ENCODE results near the gene ATL3.
"Not testable (repeated sequence)": the region's sequence is repeated elsewhere in the genome, so short reads cannot be mapped to it uniquely, and the experiment has no call there.

Gene ATL3

DNA sequence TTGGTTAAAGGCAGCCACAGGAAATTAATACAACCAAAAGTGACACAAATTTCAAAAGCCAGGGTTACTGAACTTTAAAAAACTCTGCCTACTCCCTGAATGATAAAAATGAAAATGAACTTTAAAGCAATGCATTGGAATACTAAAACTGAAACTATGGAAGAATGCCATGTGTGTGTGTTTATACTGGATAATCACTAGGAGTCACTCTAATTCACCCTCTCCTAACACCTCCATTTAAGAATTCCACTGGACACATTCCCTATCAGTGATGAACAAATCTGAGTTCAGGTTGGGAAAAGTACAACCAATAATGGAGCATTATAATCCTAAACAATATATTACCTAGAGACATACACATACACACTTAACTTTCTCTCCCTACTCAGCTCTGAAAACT, 29.4 kb downstream of the ATL3 start:
- no peak overlapping the region for H3K4me3 ChIP-seq (ENCODE audit: low read depth in 1 of 2, low read length in 2 of 2)
- H3K4me1 ChIP-seq (ENCODE audit: insufficient read depth, low read length): no peaks in the 10 kb centered on the region
- H3K36me3 ChIP-seq (ENCODE audit: insufficient read depth, low read length): peaks cover 28% of the 10 kb centered on the region
- H3K9ac ChIP-seq (ENCODE audit: low read length): no peak overlapping the region
- H3K9me3 ChIP-seq (ENCODE audit: low read length): no peaks in the 10 kb centered on the region
- no peaks in the 10 kb centered on the region for H3K27me3 ChIP-seq (ENCODE audit: control insufficient read depth in 1 of 2, insufficient read depth in 2 of 2, low read length in 2 of 2)
- H3K27ac ChIP-seq (ENCODE audit: low read depth, low read length): no peak overlapping the region

DNA sequence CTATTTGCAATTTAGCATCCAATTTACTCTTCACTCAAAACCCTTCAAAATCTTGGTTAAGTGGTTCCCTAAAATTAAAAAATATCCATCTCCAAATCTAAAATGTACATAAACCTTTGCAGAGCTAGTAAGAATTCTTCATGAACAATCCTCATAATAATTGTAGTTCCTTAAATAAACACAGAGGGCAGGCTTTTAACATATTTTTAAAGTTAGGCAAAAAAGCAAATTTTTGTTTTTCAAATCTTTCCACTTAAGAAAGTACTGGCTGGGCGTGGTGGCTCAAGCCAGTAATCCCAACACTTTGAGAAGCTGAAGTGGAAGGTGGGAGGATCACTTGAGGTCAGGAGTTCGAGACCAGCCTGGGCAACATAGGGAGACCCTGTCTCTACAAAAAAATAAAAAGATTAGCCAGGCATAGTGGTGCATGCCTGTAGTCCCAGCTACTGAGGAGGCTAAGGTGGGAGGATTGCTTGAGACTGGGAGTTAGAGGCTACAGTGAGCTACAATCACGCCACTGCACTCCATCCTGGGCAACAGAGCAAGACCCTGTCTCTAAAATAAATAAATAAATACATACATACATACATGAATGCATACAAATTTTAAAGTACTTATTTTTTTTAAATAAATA, 31.9 kb downstream of the ATL3 start:
- H3K36me3 ChIP-seq (ENCODE audit: insufficient read depth, low read length): peaks cover 32% of the 10 kb centered on the region
- H3K9ac ChIP-seq (ENCODE audit: low read length): no peak overlapping the region
- no peaks in the 10 kb centered on the region for H3K9me3 ChIP-seq (ENCODE audit: low read length)
- H3K27me3 ChIP-seq (ENCODE audit: control insufficient read depth in 1 of 2, insufficient read depth in 2 of 2, low read length in 2 of 2): no peaks in the 10 kb centered on the region
- no peaks in the 10 kb centered on the region for H3K4me1 ChIP-seq (ENCODE audit: insufficient read depth, low read length)
- H3K4me3 ChIP-seq (ENCODE audit: low read depth in 1 of 2, low read length in 2 of 2): no peak overlapping the region
- H3K27ac ChIP-seq (ENCODE audit: low read depth, low read length): no peak overlapping the region

- H3K9ac ChIP-seq (ENCODE audit: low read length); H3K9me3 ChIP-seq (ENCODE audit: low read length); H3K4me1 ChIP-seq (ENCODE audit: insufficient read depth, low read length); H3K4me3 ChIP-seq (ENCODE audit: low read depth in 1 of 2, low read length in 2 of 2); H3K27me3 ChIP-seq (ENCODE audit: control insufficient read depth in 1 of 2, insufficient read depth in 2 of 2, low read length in 2 of 2); H3K27ac ChIP-seq (ENCODE audit: low read depth, low read length): not testable (repeated sequence)
- H3K36me3 ChIP-seq (ENCODE audit: insufficient read depth, low read length): peaks cover 31% of the 10 kb centered on the region
Measured at GRCh38 chr11:63638436-63638835, 32.7 kb downstream of the ATL3 start.

DNA sequence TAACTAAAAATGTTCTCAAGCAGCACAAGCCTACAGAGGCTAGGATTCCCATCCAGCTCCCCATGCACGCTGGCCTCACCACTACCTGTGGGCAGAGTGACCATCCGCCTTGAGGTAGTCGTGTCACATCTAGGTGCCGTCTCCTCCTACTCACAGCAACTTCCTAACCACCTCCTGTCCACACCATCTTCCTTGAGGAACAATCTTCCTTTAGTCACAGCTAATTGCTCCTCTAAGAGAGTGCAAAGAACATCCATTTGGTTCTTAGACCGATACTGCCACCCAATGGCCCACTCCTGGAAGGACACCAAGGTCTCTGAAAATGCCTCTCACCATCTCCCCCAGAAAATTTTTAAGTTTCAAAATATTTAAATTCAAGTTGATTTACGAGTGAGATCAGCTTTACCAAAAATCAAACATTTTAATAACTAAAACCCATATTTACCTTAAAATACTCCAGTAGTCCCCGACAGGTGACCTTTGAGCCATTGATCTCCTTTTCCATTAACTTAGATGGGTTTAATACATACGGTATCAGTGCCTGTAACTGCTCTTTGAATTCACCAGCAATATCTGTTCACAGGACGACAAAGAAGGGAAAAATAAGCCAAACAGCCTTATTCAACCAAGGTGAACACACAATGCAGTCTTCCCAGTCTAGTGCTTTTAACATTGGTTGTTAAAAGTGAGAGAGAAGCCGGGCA, 35.3 kb downstream of the ATL3 start:
- Histone ChIP-seq H3K4me1 (ENCODE audit: insufficient read depth, low read length) (no peaks in the 10 kb centered on the region), H3K9ac (ENCODE audit: low read length) (no peak overlapping the region), H3K36me3 (ENCODE audit: insufficient read depth, low read length) (peaks cover 30% of the 10 kb centered on the region)

DNA sequence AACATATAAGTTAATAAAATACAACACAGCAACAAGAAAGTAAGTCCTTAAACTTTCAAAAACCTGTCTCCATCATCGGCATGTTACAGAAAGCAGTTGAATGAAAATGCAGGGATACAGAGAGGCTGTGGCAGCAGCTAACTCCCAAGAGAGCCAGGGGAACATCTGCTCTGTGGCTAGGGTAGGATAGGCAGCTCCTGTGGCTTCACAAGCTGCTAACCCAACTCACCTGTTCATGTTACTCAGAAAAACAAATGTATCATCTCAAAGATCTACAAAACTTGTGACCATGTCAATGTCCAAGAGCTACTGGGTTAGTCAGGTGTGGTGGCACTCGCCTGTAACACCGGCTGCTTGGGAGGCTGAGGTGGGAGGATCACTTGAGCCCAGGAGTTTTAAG, 41.8 kb downstream of the ATL3 start:
- H3K9me3 ChIP-seq (ENCODE audit: low read length): no peaks in the 10 kb centered on the region
- H3K27ac ChIP-seq (ENCODE audit: low read depth, low read length): no peak overlapping the region
- no peaks in the 10 kb centered on the region for H3K27me3 ChIP-seq (ENCODE audit: control insufficient read depth in 1 of 2, insufficient read depth in 2 of 2, low read length in 2 of 2)
- peaks cover 42% of the 10 kb centered on the region for H3K36me3 ChIP-seq (ENCODE audit: insufficient read depth, low read length)
- no peaks in the 10 kb centered on the region for H3K4me1 ChIP-seq (ENCODE audit: insufficient read depth, low read length)
- no peak overlapping the region for H3K9ac ChIP-seq (ENCODE audit: low read length)
- H3K4me3 ChIP-seq (ENCODE audit: low read depth in 1 of 2, low read length in 2 of 2): no peak overlapping the region

More for the DNA sequence above, 35.3 kb downstream of the ATL3 start:
- Histone ChIP-seq H3K4me3 (ENCODE audit: low read depth in 1 of 2, low read length in 2 of 2) (no peak overlapping the region), H3K27ac (ENCODE audit: low read depth, low read length) (no peak overlapping the region), H3K9me3 (ENCODE audit: low read length) (no peaks in the 10 kb centered on the region), H3K27me3 (ENCODE audit: control insufficient read depth in 1 of 2, insufficient read depth in 2 of 2, low read length in 2 of 2) (no peaks in the 10 kb centered on the region)

GRCh38 chr11:63623513-63624140, 47.5 kb downstream of the ATL3 start:
- Histone ChIP-seq H3K27me3 (ENCODE audit: control insufficient read depth in 1 of 2, insufficient read depth in 2 of 2, low read length in 2 of 2) (no peaks in the 10 kb centered on the region), H3K4me3 (ENCODE audit: low read depth in 1 of 2, low read length in 2 of 2) (no peak overlapping the region), H3K36me3 (ENCODE audit: insufficient read depth, low read length) (peaks cover 10% of the 10 kb centered on the region), H3K27ac (ENCODE audit: low read depth, low read length) (no peak overlapping the region), H3K9me3 (ENCODE audit: low read length) (no peaks in the 10 kb centered on the region), H3K4me1 (ENCODE audit: insufficient read depth, low read length) (no peaks in the 10 kb centered on the region), H3K9ac (ENCODE audit: low read length) (no peak overlapping the region)

- Histone ChIP-seq H3K9ac (ENCODE audit: low read length) (no peak overlapping the region), H3K4me1 (ENCODE audit: insufficient read depth, low read length) (no peaks in the 10 kb centered on the region), H3K27me3 (ENCODE audit: control insufficient read depth in 1 of 2, insufficient read depth in 2 of 2, low read length in 2 of 2) (no peaks in the 10 kb centered on the region), H3K36me3 (ENCODE audit: insufficient read depth, low read length) (no peaks in the 10 kb centered on the region), H3K9me3 (ENCODE audit: low read length) (no peaks in the 10 kb centered on the region), H3K27ac (ENCODE audit: low read depth, low read length) (no peak overlapping the region), H3K4me3 (ENCODE audit: low read depth in 1 of 2, low read length in 2 of 2) (no peak overlapping the region)
Measured at GRCh38 chr11:63622323-63622722, 48.9 kb downstream of the ATL3 start.

GRCh38 chr11:63621071-63621470, 50.1 kb downstream of the ATL3 start:
- no peaks in the 10 kb centered on the region for H3K9me3 ChIP-seq (ENCODE audit: low read length)
- H3K9ac ChIP-seq (ENCODE audit: low read length): no peak overlapping the region
- no peaks in the 10 kb centered on the region for H3K4me1 ChIP-seq (ENCODE audit: insufficient read depth, low read length)
- H3K36me3 ChIP-seq (ENCODE audit: insufficient read depth, low read length): no peaks in the 10 kb centered on the region
- no peaks in the 10 kb centered on the region for H3K27me3 ChIP-seq (ENCODE audit: control insufficient read depth in 1 of 2, insufficient read depth in 2 of 2, low read length in 2 of 2)
- no peak overlapping the region for H3K27ac ChIP-seq (ENCODE audit: low read depth, low read length)
- H3K4me3 ChIP-seq (ENCODE audit: low read depth in 1 of 2, low read length in 2 of 2): no peak overlapping the region

- H3K36me3 ChIP-seq (ENCODE audit: insufficient read depth, low read length): no peaks in the 10 kb centered on the region
- no peaks in the 10 kb centered on the region for H3K9me3 ChIP-seq (ENCODE audit: low read length)
- no peaks in the 10 kb centered on the region for H3K27me3 ChIP-seq (ENCODE audit: control insufficient read depth in 1 of 2, insufficient read depth in 2 of 2, low read length in 2 of 2)
- H3K9ac ChIP-seq (ENCODE audit: low read length): no peak overlapping the region
- H3K4me1 ChIP-seq (ENCODE audit: insufficient read depth, low read length): no peaks in the 10 kb centered on the region
- no peak overlapping the region for H3K27ac ChIP-seq (ENCODE audit: low read depth, low read length)
- H3K4me3 ChIP-seq (ENCODE audit: low read depth in 1 of 2, low read length in 2 of 2): no peak overlapping the region
Measured at GRCh38 chr11:63619967-63620366, 51.2 kb downstream of the ATL3 start.

DNA sequence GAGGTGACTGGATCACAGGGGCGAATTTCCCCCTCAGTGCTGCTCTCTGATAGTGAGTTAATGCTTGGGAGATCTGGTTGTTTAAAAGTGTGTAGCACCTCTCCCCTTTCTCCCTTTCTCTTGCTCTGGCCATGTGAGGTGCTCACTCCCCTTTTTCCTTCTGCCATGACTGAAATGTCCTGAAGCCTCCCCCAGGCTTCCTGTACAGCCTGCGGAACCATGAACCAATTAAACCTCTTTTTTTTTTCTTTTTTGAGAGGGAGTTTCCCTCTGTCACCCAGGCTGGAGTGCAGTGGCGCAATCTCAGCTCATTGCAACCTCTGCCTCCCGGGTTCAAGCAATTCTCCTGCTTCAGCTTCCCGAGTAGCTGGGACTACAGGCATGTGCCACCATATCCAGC, 53.5 kb downstream of the ATL3 start:
- H3K9ac ChIP-seq (ENCODE audit: low read length); H3K4me1 ChIP-seq (ENCODE audit: insufficient read depth, low read length); H3K27me3 ChIP-seq (ENCODE audit: control insufficient read depth in 1 of 2, insufficient read depth in 2 of 2, low read length in 2 of 2); H3K27ac ChIP-seq (ENCODE audit: low read depth, low read length); H3K4me3 ChIP-seq (ENCODE audit: low read depth in 1 of 2, low read length in 2 of 2); H3K9me3 ChIP-seq (ENCODE audit: low read length); H3K36me3 ChIP-seq (ENCODE audit: insufficient read depth, low read length): not testable (repeated sequence)

- Histone ChIP-seq H3K4me1 (ENCODE audit: insufficient read depth, low read length) (peaks cover 6% of the 10 kb centered on the region), H3K36me3 (ENCODE audit: insufficient read depth, low read length) (no peaks in the 10 kb centered on the region), H3K27me3 (ENCODE audit: control insufficient read depth in 1 of 2, insufficient read depth in 2 of 2, low read length in 2 of 2) (no peaks in the 10 kb centered on the region), H3K4me3 (ENCODE audit: low read depth in 1 of 2, low read length in 2 of 2) (no peak overlapping the region), H3K9me3 (ENCODE audit: low read length) (no peaks in the 10 kb centered on the region), H3K27ac (ENCODE audit: low read depth, low read length) (no peak overlapping the region), H3K9ac (ENCODE audit: low read length) (no peak overlapping the region)
Measured at GRCh38 chr11:63616953-63617352, 54.2 kb downstream of the ATL3 start.
